ENCODE results near the gene P4HA3.
A peak's percentile ranks its signal among the peaks of the same experiment; 100 is the strongest.

The P4HA3 gene

GRCh38 chr11:74257959-74258553 lies 53.4 kb downstream of the P4HA3 start:
- no peak for DNase-seq

GRCh38 chr11:74256378-74257133 lies 54.9 kb downstream of the P4HA3 start:
- no peak for DNase-seq

DNA sequence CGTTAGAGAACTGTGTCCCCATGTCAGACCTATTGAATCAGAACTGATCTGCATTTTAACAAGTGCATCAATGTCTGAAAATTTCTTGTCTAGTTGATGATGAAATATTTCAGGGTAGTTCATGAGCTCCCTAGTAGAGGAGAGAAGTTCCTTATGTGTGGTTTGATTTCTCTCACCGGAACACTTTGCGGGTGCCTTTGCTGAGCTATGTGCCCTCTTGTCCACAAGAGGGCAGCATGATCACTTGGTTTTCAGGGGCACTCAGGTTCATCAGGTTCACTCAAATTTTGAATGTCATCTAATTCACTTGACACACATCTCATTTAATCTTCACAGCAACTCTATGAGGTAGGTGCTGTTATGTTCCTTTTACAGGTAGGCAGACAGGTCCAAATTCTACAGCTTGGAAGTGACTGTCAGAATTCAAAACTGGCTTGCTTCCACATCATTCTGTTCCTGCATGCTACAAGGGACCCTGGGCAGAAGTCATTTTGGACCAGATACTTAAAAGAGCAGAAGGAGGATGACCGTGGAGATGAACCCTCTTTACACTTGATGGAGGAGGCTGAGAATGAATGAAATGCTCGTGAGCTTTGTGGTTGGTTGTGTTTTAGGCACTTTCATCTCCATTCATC lies 55.6 kb downstream of the P4HA3 start:
- DNase-seq = peak; percentile 14 to 64

GRCh38 chr11:74253361-74253760 lies 58.1 kb downstream of the P4HA3 start:
- DNase-seq = no peak

GRCh38 chr11:74249496-74249895 lies 61.9 kb downstream of the P4HA3 start:
- DNase-seq = no peak

- DNase-seq = peak; percentile 14 to 47
These were observed 63.0 kb downstream of the P4HA3 start for GRCh38 chr11:74248469-74248868.

DNA sequence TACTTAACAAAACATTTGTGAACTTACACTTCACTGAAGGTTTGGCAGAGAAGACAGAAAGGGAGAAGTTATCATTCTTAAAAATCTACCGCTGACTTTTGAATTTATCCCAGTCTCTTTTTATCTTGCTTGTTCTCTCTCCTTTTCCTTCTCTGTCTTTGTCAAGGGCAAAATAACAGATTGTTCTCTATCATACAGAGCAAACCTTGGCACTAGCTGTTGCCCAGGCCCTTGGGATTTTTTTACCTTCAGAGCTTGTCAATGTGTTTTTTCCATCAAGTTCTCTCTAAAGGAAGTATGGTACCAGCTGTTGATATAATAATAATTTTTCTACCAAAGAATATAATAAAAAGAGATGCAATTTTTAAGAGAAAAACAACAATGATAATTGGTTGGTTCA lies 73.2 kb downstream of the P4HA3 start:
- DNase-seq = no peak

DNA sequence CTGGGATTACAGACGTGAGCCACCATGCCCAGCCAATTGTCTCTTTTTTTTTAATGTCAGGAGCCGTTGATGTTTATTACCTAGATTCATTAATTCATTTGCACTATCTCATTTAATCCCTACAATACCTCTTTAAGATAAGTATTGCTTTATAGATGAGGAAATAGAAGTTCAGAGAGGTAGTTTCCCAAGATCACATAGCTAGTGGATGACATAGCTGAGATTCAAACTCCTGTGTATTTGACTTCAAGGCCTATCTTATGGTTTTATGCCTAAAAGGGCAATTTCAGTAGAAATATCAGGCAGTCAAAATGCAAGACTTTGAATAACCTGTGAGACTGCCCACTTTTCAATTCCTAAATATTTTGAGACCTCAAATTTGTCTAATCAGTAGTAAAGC lies 73.9 kb downstream of the P4HA3 start:
- no peak for DNase-seq

GRCh38 chr11:74235121-74235520 lies 76.3 kb downstream of the P4HA3 start:
- no peak for DNase-seq

GRCh38 chr11:74233683-74234082 lies 77.8 kb downstream of the P4HA3 start:
- no peak for DNase-seq

DNA sequence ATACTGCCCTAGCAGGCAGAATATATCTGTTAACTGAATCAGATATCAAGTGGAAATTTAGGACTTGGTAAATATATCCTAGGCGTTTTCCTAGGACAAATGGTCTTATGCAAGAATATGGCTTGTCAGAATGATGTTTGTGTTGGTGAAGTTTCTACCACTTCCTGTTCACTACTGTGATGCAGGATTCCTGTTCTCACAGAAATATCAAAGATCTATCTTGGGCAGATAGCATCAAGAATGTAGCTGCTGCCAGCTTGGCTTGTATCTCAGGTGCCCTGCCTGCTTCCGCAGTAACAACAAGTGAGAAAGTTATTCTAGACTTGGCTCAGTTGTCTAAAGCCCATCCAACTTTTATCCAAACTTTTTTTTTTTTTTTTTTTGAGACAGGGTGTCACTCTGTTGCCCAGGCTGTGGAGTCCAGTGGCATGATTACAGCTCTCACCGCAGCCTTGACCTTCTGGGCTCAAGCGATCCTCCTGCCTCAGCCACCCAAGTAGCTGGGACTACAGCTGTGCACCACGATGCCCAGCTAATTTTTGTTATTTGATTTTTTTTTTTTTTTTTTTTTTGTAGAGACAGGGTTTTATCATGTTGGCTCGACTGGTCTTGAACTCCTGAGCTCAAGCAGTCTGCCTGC lies 79.0 kb downstream of the P4HA3 start:
- DNase-seq = no peak

DNA sequence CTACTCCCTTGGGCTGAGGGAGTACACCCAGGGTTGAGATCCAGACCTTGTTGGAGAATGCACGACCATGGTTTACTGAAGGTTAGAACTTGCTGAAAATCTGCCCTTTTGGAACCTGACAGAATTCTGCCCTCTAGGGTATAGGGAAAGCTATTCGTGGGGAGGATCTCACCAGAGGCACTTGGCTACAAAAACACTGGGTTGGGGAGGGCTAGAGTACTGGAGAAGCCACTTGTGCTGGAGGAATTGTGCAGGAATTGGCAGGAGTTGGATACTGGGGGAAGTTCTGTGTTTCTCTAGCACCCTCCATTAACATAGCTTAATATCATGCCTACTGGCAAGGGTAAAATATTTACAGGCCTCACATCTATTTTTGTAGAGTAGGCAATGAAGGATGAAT lies 84.5 kb downstream of the P4HA3 start:
- DNase-seq = no peak

GRCh38 chr11:74225565-74225964 lies 85.9 kb downstream of the P4HA3 start:
- no peak for DNase-seq

DNA sequence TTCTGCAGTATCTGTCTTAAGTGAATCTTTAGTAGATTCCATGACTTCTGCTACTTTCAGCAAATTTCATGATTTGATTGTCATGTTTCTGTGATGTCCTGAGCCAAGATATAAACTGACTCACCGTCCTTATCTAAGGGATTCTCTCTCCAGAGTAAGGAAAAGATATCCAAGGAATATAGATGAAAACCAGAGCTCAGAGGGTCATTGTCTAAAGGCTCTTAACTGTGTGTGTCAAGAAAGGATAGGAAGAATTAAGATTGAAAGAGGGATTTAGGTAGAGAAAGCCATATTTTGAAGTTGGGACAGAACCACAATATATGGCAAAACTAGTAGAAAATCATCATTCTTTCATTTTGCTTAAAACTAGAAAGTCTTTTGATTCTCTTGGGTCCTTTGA lies 89.6 kb downstream of the P4HA3 start:
- DNase-seq = no peak

DNA sequence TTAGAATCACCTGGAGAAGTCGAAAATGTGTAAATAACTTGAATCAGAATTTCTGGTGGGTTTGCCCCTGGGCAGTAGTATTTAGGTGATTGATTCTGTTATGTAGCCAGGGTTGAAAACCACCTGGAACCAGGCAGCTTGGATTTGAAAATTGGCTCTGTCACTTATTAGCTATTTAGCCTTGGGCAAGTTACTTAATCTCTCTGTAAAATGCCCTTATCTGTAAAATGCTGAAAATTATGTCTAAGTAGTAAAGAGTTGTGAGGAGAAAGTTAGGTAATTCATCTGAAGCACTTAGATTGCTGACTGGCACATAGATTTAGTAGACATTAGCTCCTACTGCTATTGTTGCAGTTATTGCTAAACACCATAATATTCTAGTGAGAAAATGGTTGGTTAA lies 91.1 kb downstream of the P4HA3 start:
- no peak for DNase-seq

All from NCI-H524 (cell line).